Stomach (tissue), 4 donors: ENCODE results near the gene CWC25.

Experiments
- CTCF ChIP-seq, 7 experiments: fragments of 450-650 bp in 4 of 7; fragments of 200-600 bp in 3 of 7; sonication (generic) in 3 of 7; IDR thresholded peaks; one replicate each; pipeline ENCODE4 v1.5.1; 2016 to 2019; ENCODE audit warnings: antibody characterized with exemption in 7 of 7, control low read depth in 2 of 7, mild to moderate bottlenecking in 1 of 7
- EP300 ChIP-seq: sonication (generic); formaldehyde crosslinking; IDR thresholded peaks from one replicate; pipeline ENCODE4 v1.6.1; 2017; ENCODE audit warnings: antibody characterized with exemption
- POLR2A ChIP-seq, 4 donors: fragments of 450-650 bp; IDR thresholded peaks; one replicate each; pipeline ENCODE4 v1.6.1; 2016; ENCODE audit warnings: antibody characterized with exemption in 4 of 4, control low read depth in 2 of 4, mild to moderate bottlenecking in 1 of 4, moderate library complexity in 1 of 4
- POLR2AphosphoS5 ChIP-seq, 3 donors: sonication (generic); formaldehyde crosslinking; IDR thresholded peaks; one replicate each; pipeline ENCODE4 v1.6.1; 2016; ENCODE audit warnings: antibody characterized with exemption in 3 of 3

GRCh38 chr17:38873640-38874380, 48.7 kb upstream of the CWC25 start:
- TF ChIP-seq CTCF (IDR thresholded peaks at IDR 0.05) (no peak), EP300 (no peak), POLR2A (IDR thresholded peaks at IDR 0.05) (no peak), POLR2AphosphoS5 (IDR thresholded peaks at IDR 0.05) (peak in 1 of 3 donors; percentile 7)
